ENCODE results near the gene PPA1.

PPA1 gene

DNA sequence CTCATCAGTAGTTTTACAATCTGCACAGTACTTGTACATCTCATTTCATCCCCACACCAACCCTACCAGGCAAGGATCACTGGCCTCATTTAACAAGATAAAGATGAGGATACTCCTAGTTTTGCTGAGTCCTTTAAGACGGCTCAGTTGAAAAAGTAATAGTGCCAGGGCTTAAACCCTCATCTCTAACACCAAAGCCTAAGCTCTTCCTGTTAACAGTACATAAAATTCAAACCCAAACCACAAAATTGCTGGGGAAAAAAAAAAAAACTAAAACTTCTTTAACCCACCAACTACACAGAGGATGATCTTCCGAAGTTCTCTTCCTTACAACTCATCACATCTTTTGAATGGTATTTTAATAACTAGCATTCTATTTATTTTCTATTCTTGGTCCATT is 64.2 kb downstream of the PPA1 start:
- TF ChIP-seq, protein P1, sequence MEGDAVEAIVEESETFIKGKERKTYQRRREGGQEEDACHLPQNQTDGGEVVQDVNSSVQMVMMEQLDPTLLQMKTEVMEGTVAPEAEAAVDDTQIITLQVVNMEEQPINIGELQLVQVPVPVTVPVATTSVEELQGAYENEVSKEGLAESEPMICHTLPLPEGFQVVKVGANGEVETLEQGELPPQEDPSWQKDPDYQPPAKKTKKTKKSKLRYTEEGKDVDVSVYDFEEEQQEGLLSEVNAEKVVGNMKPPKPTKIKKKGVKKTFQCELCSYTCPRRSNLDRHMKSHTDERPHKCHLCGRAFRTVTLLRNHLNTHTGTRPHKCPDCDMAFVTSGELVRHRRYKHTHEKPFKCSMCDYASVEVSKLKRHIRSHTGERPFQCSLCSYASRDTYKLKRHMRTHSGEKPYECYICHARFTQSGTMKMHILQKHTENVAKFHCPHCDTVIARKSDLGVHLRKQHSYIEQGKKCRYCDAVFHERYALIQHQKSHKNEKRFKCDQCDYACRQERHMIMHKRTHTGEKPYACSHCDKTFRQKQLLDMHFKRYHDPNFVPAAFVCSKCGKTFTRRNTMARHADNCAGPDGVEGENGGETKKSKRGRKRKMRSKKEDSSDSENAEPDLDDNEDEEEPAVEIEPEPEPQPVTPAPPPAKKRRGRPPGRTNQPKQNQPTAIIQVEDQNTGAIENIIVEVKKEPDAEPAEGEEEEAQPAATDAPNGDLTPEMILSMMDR (conservative IDR thresholded peaks at IDR 0.05; ENCODE audit: control insufficient read depth, insufficient read depth, low read depth, low read length): no peak
- H3K4me3 ChIP-seq (ENCODE audit: control insufficient read depth, low read depth, low read length): peak overlapping the region; percentile 99
- no peak for DNase-seq (ENCODE audit: low read depth)

DNA sequence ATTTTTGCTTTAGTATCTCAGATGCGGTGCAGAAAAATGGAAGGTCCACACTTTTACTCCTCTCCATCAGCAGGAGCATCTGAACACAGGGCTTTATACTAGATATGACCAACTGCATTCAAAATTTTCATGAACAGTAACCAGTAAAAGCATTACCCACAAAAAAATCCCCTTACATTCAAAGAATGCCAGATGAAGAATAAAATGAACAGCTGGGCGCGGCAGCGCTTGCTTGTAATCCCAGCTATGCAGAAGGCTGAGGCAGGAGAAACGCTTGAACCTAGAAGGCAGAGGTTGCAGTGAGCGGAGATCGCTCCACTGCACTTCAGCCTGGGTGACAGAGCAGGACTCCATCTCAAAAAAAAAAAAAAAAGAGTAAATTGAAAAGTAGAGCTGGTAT is 66.0 kb downstream of the PPA1 start:
- no peak overlapping the region for H3K4me3 ChIP-seq (ENCODE audit: control insufficient read depth, low read depth, low read length)
- no peak for DNase-seq (ENCODE audit: low read depth)
- TF ChIP-seq, protein P1 (conservative IDR thresholded peaks at IDR 0.05; ENCODE audit: control insufficient read depth, insufficient read depth, low read depth, low read length): no peak

DNA sequence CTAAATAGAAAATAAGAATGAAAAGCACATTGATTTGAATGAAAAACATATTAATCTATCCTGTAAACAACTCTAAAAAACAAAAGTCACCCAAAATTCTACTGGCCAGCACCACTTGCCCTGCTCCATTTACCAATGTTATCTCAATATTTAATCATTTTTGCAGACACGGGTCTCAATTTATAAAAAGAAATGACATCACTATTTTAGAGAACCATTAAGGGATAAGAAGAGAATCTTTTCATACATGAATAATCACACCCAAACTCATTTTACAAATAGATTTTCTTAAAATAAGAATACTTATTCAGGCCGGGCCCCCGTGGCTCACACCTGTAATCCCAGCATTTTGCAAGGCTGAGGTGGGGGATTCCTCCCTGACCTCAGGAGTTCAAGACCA is 66.8 kb downstream of the PPA1 start:
- no peak overlapping the region for H3K4me3 ChIP-seq (ENCODE audit: control insufficient read depth, low read depth, low read length)
- TF ChIP-seq, protein P1 (conservative IDR thresholded peaks at IDR 0.05; ENCODE audit: control insufficient read depth, insufficient read depth, low read depth, low read length): no peak
- DNase-seq (ENCODE audit: low read depth): no peak

DNA sequence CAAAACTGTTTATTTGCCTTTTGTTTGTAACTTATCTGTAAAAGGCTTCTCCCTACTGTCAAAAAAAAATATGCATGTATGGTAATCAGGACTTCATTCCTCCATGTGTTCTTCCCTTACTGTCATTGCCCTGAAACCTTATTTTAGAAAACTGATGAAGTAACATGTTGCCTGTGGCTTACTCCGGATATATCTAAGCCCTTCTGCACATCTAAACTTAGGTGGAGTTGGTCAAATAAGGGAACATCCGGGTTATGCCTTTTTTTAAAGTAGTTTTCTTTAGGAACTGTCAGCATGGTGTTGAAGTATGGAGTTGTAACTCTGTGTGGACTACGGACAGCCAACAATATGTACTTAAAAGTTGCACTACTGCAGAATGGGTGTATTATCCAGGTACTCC is 69.1 kb downstream of the PPA1 start:
- TF ChIP-seq, protein P1 (conservative IDR thresholded peaks at IDR 0.05; ENCODE audit: control insufficient read depth, insufficient read depth, low read depth, low read length): no peak
- no peak for DNase-seq (ENCODE audit: low read depth)
- no peak overlapping the region for H3K4me3 ChIP-seq (ENCODE audit: control insufficient read depth, low read depth, low read length)

DNA sequence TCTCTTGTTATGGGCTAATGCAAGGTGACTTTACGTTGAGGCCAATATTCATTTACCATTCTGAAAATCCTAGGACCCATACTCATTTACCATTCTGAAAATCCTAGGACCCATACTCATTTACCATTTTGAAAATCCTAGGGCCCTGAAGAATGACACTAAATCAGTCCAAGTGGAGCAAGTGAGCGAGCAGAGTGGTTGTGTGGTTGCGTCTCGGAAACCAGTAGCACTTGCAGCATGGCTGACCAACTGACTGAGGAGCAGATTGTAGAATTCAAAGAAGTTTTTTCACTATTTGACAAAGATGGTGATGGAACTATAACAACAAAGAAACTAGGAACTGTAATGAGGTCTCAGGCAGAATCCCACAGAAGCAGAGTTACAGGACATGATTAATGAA is 69.8 kb downstream of the PPA1 start:
- H3K4me3 ChIP-seq (ENCODE audit: control insufficient read depth, low read depth, low read length): no peak overlapping the region
- TF ChIP-seq, protein P1 (conservative IDR thresholded peaks at IDR 0.05; ENCODE audit: control insufficient read depth, insufficient read depth, low read depth, low read length): no peak
- DNase-seq (ENCODE audit: low read depth): no peak

DNA sequence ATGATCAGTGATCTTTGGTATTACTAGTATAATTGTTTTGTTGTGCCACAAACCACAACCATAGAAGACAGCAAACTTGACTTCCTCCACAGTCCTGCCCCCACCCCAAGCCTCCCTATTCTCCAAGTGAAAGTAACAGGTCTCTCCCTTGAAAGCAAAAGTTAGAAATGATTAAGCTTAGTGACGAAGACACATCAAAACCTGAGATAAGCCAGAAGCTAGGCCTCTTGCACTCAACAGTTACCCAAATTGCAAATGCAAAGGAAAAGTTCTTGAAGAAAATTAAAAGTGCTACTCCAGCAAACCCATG is 70.4 kb downstream of the PPA1 start:
- DNase-seq (ENCODE audit: low read depth): no peak
- no peak overlapping the region for H3K4me3 ChIP-seq (ENCODE audit: control insufficient read depth, low read depth, low read length)
- TF ChIP-seq, protein P1 (conservative IDR thresholded peaks at IDR 0.05; ENCODE audit: control insufficient read depth, insufficient read depth, low read depth, low read length): no peak

DNA sequence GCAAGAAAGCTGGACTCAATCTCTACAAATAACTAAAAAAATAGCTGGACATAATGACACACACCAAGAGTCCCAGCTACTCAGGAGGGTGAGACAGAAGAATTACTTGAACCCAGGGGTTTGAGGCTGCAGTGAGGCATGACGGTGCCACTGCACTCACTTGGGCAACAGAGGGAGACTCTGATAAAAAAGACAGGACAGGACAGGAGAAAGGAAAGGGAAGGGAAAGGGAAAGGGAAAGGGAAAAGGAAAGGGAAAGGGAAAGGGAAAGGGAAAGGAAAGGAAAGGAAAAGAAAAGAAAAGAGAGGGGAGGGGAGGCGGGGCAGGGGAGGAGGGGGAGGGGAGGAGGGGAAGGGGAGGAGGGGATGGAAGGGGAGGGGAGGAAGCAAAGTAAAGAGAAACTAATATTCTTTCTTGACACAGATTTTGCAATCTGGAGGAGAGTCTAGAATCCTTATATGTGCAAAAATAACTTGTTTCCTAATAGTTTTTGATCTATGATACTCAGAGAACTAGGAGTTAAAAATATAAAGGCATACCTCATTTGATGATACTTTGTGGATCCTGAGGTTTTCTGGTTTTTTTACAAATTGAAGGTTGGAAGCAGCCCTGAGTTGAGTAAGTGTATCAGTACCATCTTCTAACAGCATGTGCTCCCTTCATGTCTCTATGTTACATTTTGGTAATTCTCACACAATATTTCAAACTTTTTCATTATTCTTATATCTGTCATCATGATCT is 70.9 kb downstream of the PPA1 start:
- no peak for DNase-seq (ENCODE audit: low read depth)
- H3K4me3 ChIP-seq (ENCODE audit: control insufficient read depth, low read depth, low read length): no peak overlapping the region
- TF ChIP-seq, protein P1 (conservative IDR thresholded peaks at IDR 0.05; ENCODE audit: control insufficient read depth, insufficient read depth, low read depth, low read length): no peak

All from fibroblast of mammary gland (primary cell).